ENCODE data around the gene PPM1D.
"Not testable (repeated sequence)": the region's sequence is repeated elsewhere in the genome, so short reads cannot be mapped to it uniquely, and the experiment has no call there.

PPM1D gene

GRCh38 chr17:60594170-60594569, 5.8 kb upstream of the PPM1D start:
- DNase-seq, result peak; percentile 36

GRCh38 chr17:60594734-60595133, 5.3 kb upstream of the PPM1D start:
- peak; percentile 95 for DNase-seq

DNA sequence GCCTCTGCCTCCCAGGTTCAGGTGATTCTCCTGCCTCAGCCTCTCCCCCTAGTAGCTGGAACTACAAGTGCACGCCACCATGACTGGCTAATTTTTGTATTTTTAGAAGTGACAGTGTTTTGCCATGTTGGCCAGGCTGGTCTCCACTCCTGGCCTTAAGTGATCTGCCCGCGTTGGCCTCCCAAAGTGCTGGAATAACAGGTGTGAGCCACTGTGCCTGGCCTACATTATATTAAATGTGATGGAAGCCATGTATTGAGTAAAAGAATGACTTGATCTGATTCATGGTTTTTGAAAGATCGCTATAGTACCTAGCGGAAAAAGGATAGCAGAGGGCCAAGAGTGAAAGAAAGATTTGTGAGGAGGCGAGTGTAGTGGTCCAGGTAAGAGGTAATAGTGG, 2.7 kb upstream of the PPM1D start:
- DNase-seq, result no peak

- DNase-seq, result peak; percentile 48
Observed at GRCh38 chr17:60598001-60598736, 1.8 kb upstream of the PPM1D start.

- DNase-seq, result no peak
Observed at GRCh38 chr17:60599220-60599619, 773 bp upstream of the PPM1D start.

- DNase-seq, result peak; percentile 91
Observed at GRCh38 chr17:60600490-60601446, 775 bp downstream of the PPM1D start.

GRCh38 chr17:60601447-60602384, 1.7 kb downstream of the PPM1D start:
- DNase-seq, result peak; percentile 92

GRCh38 chr17:60602385-60602742, 2.4 kb downstream of the PPM1D start:
- DNase-seq, result peak; percentile 51

DNA sequence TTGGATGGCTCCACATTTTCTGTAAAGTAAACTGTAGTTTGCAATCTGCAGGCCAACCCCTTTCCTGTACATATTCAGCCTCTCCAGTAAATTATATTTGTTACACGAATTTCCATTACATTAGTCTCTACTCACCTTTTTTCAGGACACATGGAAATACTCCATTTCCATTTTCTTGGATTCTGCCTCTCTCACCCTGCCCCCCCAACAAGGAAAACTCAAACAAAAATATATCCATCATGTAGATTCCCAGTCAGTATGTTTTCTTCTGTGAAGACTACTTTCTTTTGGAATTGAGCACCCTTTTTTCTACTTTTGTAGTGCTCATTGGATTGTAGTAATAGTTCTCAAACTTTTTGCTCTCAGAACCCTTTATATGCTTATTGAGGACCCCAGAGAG, 2.9 kb downstream of the PPM1D start:
- no peak for DNase-seq

DNA sequence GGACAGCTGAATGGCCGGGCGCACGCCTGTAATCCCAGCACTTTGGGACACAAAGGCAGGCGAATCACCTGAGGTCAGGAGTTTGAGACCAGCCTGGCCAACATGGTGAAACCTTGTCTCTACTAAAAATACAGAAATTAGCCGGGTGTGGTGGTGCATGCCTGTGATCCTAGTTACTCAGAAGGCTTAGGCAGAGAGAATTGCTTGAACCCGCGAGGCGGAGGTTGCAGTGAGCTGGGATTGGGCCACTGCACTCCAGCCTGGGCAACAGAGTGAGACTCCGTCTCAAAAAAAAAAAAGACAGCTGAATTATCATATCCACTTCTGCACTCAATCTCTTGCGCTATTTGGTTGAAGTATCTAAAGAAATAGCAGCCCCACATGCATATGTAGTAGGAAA, 3.5 kb downstream of the PPM1D start:
- DNase-seq, result not testable (repeated sequence)

DNA sequence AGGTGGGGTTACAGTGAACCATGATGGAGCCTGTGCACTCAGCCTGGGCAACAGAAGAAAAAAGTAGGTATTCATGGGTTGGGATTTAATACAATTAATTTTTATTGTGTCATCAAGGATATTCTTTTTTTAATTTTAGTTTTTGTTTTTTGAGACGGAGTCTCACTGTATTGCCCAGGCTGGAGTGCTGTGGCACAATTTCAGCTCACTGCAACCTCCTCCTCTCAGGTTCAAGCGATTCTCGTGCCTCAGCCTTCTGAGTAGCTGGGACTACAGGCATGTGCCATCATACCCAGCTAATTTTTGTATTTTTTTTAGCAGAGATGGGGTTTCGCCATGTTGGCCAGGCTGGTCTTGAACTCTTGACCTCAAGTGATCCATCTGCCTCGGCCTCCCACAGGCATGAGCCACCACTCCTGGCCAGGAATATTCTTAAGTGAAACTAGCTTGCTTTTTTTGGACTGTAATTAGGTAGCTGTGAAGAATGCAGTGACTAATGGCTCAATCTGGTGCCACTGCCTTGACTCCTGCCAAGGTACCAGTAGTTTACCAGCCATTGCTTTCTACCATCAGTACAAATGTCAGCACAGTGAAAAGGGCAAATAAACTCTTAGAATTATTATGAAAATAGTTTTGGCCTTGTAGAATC, 4.8 kb downstream of the PPM1D start:
- peak; percentile 76 for DNase-seq

DNA sequence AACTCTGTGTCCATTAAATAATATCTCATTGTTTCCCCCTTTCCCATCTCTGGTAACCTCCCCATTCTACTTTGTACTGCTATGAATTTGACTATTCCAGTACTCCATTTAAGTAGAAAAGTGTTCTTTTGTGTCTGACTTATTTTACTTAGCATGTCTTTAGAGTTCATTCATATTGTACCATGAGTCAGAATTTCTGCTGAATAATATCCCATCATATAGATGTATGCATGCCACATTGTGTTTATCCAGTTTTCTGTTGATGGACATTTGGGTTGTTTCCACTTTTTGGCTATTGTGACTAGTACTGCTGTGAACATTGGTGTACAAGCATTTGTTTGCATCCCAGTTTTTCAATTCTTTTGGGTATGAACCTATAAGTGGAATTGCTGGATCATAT, 6.0 kb downstream of the PPM1D start:
- DNase-seq, result no peak

- peak; percentile 69 for DNase-seq
Observed at GRCh38 chr17:60610473-60610872, 10.5 kb downstream of the PPM1D start.

DNA sequence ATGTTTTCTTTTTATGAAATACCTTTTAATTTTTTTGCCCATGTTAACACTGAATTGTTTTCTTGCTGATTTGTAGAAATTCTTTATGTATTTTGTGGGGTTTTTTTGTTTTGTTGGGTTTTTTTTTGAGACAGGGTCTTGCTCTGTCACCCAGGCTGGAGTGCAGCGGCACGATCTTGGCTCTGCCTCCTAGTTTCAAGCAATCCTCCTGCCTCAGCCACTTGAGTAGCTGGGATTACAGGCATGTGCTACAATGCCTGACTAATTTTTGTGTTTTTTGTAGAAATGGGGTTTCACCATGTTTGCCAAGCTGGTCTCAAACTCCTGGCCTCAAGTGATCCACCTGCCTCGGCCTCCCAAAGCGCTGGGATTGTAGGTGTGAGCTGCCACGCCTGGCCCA, 11.3 kb downstream of the PPM1D start:
- not testable (repeated sequence) for DNase-seq

GRCh38 chr17:60613325-60613724, 13.3 kb downstream of the PPM1D start:
- DNase-seq, result no peak

DNA sequence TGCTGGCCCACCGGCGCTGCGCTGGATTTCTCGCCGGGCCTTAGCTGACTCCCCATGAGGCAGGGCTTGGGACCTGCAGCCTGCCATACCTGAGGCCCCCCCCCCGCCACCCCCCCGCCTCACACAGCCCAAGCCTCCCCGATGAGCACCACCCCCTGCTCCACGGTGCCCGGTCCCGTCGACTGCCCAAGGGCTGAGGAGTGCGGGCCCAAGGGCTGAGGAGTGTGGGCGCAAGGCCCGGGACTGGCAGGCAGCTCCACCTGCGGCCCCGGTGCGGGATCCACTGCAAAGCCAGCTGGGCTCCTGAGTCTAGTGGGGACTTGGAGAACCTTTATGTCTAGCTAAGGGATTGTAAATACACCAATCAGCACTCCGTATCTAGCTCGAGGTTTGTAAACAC, 13.8 kb downstream of the PPM1D start:
- not testable (repeated sequence) for DNase-seq

DNA sequence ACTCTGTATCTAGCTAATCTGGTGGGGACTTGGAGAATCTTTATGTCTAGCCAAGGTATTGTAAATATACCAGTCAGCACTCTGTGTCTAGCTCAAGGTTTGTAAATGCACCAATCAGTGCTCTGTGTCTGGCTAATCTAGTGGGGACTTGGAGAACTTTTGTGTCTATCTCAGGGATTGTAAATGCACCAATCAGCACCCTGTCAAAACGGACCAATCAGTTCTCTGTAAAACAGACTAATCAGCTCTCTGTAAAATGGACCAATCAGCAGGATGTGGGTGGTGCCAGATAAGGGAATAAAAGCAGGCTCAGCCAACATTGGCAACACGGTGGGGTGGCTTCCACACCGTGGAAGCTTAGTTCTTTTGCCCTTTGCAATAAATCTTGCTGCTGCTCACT, 14.3 kb downstream of the PPM1D start:
- peak; percentile 9 for DNase-seq

DNA sequence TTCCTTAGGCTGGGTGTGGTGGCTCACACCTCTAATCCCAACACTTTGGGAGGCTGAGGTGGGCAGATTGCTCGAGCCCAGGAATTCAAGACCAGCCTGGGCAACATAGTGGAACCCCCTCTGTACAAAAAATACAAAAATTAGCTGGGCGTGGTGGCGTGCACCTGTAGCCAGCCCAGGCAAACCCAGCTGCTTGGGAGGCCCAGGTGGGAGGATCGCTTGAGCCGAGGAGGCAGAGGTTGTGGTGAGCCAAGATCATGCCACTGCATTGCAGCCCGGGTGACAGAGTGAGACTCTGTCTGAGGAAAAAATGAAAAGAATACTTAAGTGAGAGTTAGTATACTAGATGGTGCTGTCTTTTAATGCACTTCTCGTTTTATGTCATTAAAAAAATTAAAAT, 15.1 kb downstream of the PPM1D start:
- no peak for DNase-seq

DNA sequence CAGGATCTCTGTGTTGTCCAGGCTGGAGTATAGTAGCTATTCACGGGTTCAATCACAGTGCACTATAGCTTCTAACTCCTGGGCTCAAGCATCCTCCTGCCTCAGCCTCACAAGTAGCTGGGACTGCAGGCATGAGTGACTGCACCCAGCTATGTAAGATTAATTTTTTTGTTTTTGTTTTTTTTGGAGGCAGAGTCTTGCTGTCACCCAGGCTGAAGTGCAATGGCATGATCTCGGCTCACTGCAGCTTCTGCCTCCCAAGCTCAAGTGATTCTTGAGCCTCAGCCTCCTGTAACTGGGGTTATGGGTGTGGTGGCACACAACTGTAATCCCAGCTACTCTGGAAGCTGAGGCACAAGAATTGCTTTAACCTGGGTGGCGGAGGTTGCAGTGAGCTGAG, 15.8 kb downstream of the PPM1D start:
- DNase-seq, result no peak

DNA sequence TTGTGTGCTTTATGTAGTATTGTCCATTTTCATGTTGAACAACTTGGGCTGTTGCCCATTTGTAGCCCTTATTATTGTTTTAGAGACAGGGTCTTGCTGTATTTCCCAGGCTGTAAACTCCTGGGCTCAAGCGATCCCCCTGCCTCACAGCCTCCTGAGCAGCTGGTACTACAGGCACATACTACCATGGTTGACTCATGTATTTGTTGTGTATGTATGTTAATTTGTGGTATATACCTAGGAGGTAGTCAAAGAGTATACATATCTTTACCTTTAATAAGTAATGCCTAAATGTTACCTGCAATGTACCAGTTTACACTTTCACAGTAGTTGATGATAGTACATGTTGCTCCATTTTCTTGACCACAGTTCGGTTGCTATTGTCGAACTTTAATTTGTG, 18.1 kb downstream of the PPM1D start:
- no peak for DNase-seq

GRCh38 chr17:60618854-60619526, 19.0 kb downstream of the PPM1D start:
- DNase-seq, result no peak

DNA sequence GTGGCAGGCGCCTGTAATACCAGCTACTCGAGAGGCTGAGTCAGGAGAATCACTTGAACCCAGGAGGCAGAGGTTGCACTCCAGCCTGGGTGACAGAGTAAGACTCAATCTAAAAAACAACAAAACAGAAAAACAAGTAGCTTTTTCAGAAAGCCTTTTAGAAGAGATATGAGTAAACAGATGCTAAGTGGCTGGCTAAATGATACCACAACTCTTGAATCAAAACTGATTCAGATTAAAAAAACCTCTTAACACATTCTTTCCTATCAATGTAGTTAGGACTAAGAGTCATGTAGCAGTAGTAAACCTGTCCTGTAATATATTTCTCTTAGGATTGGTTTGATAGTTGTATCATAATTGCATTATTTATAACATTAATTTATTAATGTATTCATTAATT, 23.0 kb downstream of the PPM1D start:
- DNase-seq, result no peak
